ENCODE data around the gene AKIRIN2.

AKIRIN2 gene

DNA sequence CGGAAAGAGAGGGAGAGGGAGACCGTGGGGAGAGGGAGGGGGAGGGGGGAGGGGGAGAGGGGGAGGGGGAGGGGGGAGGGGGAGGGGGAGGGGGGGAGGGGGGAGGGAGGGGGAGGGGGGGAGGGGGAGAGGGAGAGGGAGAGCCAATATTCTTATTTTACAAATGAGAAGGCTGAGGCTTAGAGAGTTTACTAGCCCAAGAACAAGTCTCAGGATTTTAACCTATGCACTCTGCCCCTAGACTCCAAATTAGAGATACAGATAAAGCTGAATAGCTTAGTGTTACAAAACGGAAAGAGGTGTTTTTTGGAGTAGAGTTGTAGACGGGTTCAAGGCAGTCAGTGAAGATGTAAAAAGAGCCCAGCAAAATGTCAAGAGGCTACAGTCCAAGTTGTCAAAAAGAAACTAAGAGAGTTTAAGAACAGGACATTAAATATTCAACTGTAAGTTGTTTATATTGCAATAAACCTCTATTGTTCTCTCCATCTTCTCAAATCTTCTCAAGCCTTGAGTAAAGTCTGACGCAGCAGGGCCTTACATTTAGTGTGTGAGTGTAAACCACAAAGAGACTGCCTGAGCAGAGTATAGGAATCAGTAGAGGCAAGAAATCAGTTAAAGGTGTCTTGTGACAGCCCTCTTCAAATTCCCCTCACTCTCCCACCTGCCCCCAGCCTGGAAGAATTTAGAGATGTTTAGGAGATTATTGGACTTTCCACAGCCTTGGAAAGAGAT, 34.9 kb upstream of the AKIRIN2 start:
- TF ChIP-seq, protein P1, sequence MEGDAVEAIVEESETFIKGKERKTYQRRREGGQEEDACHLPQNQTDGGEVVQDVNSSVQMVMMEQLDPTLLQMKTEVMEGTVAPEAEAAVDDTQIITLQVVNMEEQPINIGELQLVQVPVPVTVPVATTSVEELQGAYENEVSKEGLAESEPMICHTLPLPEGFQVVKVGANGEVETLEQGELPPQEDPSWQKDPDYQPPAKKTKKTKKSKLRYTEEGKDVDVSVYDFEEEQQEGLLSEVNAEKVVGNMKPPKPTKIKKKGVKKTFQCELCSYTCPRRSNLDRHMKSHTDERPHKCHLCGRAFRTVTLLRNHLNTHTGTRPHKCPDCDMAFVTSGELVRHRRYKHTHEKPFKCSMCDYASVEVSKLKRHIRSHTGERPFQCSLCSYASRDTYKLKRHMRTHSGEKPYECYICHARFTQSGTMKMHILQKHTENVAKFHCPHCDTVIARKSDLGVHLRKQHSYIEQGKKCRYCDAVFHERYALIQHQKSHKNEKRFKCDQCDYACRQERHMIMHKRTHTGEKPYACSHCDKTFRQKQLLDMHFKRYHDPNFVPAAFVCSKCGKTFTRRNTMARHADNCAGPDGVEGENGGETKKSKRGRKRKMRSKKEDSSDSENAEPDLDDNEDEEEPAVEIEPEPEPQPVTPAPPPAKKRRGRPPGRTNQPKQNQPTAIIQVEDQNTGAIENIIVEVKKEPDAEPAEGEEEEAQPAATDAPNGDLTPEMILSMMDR (conservative IDR thresholded peaks at IDR 0.05; ENCODE audit: low read depth, low read length) = no peak
- no peak overlapping the region for H2AFZ ChIP-seq (ENCODE audit: low read depth)
- no peaks in the 10 kb centered on the region for H3K36me3 ChIP-seq (ENCODE audit: insufficient read depth)

DNA sequence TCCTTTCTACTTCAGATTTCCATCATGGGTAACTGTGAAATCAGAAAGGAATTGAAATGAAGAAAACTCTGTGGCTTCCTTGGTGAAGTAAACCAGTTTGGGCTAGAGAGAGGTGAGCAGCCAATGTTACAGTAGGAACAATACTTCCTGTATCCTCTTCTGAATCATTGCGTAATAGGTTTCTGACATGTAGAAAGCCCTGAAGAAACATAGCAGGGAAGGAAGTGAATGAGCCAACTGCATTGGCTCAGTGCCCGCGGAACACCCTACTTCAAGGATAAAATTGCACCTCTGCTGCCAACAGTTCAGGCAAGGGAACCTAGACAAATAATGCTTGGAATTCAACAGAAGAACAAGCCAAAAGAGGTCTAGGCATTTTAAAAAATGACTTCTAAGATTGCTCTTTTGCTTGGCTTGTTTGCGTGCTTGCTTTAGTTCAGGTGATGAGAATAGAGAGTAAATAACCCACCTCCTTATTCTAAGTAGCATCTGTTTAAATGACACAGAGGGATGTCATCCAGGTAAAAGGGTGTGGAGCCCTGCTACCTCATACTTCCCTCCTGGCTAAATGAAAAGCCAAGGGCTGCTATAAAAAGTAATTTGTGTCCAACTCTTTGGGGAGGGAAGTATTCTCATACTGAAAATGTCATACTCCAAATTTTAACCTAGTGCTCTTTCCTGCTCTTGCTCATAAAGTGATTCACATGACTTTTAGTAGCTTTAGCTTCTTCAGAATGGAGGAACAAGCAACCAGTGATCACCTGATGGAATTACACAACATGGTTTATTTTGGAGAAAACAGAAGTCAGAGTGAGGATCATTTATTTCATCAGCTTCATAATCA, 30.0 kb upstream of the AKIRIN2 start:
- H3K9ac ChIP-seq = no peak overlapping the region
- H3K36me3 ChIP-seq (ENCODE audit: insufficient read depth) = no peaks in the 10 kb centered on the region
- H3K27ac ChIP-seq = no peak overlapping the region
- H2AFZ ChIP-seq (ENCODE audit: low read depth) = no peak overlapping the region
- H3K4me3 ChIP-seq (IDR thresholded peaks at IDR 0.05; ENCODE audit: insufficient read depth, low read depth, low read length) = no peak overlapping the region
- H3K27me3 ChIP-seq (ENCODE audit: insufficient read depth, low read depth) = no peaks in the 10 kb centered on the region
- no peaks in the 10 kb centered on the region for H3K79me2 ChIP-seq (ENCODE audit: insufficient read depth, low read depth)
- peak overlapping the region; percentile 23; the same call in 1 of the 2 replicates for H3K4me2 ChIP-seq
- peaks cover 33% of the 10 kb centered on the region for H3K4me1 ChIP-seq (ENCODE audit: low read depth, poor library complexity, severe bottlenecking)
- TF ChIP-seq, protein P1 (conservative IDR thresholded peaks at IDR 0.05; ENCODE audit: low read depth, low read length) = no peak
- no peaks in the 10 kb centered on the region for H4K20me1 ChIP-seq (ENCODE audit: insufficient read depth)

More for the DNA sequence above, 34.9 kb upstream of the AKIRIN2 start:
- no peaks in the 10 kb centered on the region for H3K27me3 ChIP-seq (ENCODE audit: insufficient read depth, low read depth)
- H3K79me2 ChIP-seq (ENCODE audit: insufficient read depth, low read depth) = no peaks in the 10 kb centered on the region
- H3K4me1 ChIP-seq (ENCODE audit: low read depth, poor library complexity, severe bottlenecking) = peaks cover 18% of the 10 kb centered on the region
- H3K4me3 ChIP-seq (IDR thresholded peaks at IDR 0.05; ENCODE audit: insufficient read depth, low read depth, low read length) = no peak overlapping the region
- no peaks in the 10 kb centered on the region for H4K20me1 ChIP-seq (ENCODE audit: insufficient read depth)
- no peak overlapping the region; the same call in 1 of the 2 replicates for H3K27ac ChIP-seq
- no peak overlapping the region for H3K4me2 ChIP-seq
- H3K9ac ChIP-seq = no peak overlapping the region

DNA sequence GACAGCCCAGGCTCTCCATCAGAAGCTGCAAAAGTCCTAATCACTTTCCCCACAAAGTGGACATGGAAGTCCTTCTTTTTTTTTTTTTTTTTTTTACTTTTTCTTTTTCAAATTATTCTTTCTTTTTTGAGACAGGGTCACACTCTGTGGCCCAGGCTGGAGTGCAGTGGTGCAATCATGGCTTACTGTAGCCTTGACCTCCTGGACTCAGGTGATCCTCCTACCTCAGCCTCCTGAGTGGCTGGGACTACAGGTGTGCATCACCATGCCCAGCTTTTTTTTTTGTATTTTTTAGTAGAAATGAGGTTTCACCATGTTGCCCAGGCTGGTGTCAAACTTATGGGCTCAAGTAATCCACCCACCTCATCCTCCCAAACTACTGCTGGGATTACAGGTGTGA, 29.0 kb upstream of the AKIRIN2 start:
- Histone ChIP-seq H3K27ac (no peak overlapping the region), H3K79me2 (ENCODE audit: insufficient read depth, low read depth) (no peaks in the 10 kb centered on the region), H4K20me1 (ENCODE audit: insufficient read depth) (no peaks in the 10 kb centered on the region), H3K4me2 (no peak overlapping the region), H3K9ac (no peak overlapping the region), H3K4me3 (IDR thresholded peaks at IDR 0.05; ENCODE audit: insufficient read depth, low read depth, low read length) (no peak overlapping the region), H3K36me3 (ENCODE audit: insufficient read depth) (no peaks in the 10 kb centered on the region), H3K4me1 (ENCODE audit: low read depth, poor library complexity, severe bottlenecking) (peaks cover 40% of the 10 kb centered on the region), H3K27me3 (ENCODE audit: insufficient read depth, low read depth) (no peaks in the 10 kb centered on the region), H2AFZ (ENCODE audit: low read depth) (no peak overlapping the region)
- TF ChIP-seq, protein P1 (conservative IDR thresholded peaks at IDR 0.05; ENCODE audit: low read depth, low read length) = no peak

DNA sequence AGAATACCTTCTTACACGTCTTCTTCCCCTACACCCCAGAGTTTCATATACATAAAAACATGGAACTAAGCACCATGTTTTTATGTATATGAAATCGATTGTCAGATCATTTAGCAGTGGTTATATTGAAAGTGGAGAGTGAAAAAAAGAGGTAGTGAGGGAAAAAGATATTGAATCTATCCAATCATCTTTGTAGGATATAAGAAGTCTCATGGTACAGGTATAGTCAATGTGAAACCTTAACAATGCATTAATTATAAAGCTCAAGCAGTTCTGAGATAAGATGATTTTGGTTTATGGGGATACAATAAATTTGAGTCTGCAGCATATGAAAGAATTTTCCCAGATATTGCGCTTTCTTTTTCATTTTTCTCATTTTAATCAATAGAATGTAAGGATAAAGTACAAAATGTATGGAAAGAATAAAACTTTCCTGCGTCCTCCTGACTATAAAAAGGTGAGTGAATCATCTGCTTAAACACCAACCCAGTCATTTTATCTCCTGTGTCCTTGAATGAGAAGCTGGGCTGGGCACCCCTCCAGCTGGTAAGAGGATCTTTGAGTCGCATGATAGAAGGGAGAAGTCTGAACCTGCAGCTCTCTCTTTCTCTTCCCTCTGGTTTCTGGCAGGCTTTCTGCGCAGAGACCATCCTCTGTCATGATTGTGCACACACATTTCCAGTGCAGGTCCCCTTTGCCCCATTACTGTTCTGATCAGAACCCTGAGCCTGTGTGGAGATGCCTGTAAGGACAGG, 28.1 kb upstream of the AKIRIN2 start:
- Histone ChIP-seq H3K4me2 (no peak overlapping the region), H3K27me3 (ENCODE audit: insufficient read depth, low read depth) (no peaks in the 10 kb centered on the region), H3K4me1 (ENCODE audit: low read depth, poor library complexity, severe bottlenecking) (peaks cover 48% of the 10 kb centered on the region), H4K20me1 (ENCODE audit: insufficient read depth) (no peaks in the 10 kb centered on the region), H3K36me3 (ENCODE audit: insufficient read depth) (no peaks in the 10 kb centered on the region), H3K27ac (no peak overlapping the region), H3K79me2 (ENCODE audit: insufficient read depth, low read depth) (no peaks in the 10 kb centered on the region), H3K4me3 (IDR thresholded peaks at IDR 0.05; ENCODE audit: insufficient read depth, low read depth, low read length) (no peak overlapping the region), H3K9ac (no peak overlapping the region), H2AFZ (ENCODE audit: low read depth) (no peak overlapping the region)
- TF ChIP-seq, protein P1 (conservative IDR thresholded peaks at IDR 0.05; ENCODE audit: low read depth, low read length) = no peak

All from KMS-11 (cell line).